ENCODE data around the gene MTOR.

GRCh38 chr1:11157867-11158266 lies 104.5 kb downstream of the MTOR start:
- TF ChIP-seq CTCF (conservative IDR thresholded peaks at IDR 0.05) (no peak), ZFX (IDR thresholded peaks at IDR 0.05) (no peak)
